Cardiac fibroblast (primary cell): ENCODE measurements around the gene ATP2C2.
A peak's percentile ranks its signal among the peaks of the same experiment; 100 is the strongest.

Experiments used
- DNase-seq, 2 donors: peaks; one replicate each; pipeline versions ENCODE4 v3.0.0 to v3.0.0-alpha.2; 2010; ENCODE audit warnings: low read depth in 2 of 2
- H3K4me3 ChIP-seq, 2 donors: replicated peaks in 1 of 2; 1 replicate in 1 of 2; 2 replicates in 1 of 2; pipeline ENCODE4 v1.5.1; 2011; ENCODE audit warnings: low read depth in 2 of 2, low read length in 2 of 2, mild to moderate bottlenecking in 2 of 2, moderate library complexity in 1 of 2
- TF ChIP-seq, protein P1 (sequence below): IDR thresholded peaks from one replicate; pipeline ENCODE4 v1.5.1; 2011; ENCODE audit warnings: low read depth, mild to moderate bottlenecking, low read length, inconsistent platforms

The ATP2C2 gene

DNA sequence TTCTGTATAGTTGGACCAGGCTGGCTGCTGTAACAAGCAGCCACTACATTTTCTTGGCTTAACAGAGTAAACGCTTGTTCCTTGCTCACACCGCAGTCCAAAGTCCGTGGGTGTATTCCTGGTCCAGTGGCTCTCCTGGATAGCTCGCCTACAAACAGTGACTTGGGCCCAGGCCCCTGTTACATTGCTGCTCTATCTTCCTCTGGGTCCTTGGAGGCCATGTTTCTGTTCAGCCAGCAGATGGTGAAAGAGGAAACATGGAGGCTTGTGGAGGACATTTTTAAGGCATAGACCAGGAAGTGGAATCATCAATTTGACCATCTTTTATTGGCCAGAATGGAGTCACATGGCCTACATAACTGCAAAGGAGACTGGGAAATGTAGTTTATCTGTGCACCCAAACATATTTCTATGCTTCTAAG lies 55.1 kb downstream of the ATP2C2 start:
- TF ChIP-seq, protein P1, sequence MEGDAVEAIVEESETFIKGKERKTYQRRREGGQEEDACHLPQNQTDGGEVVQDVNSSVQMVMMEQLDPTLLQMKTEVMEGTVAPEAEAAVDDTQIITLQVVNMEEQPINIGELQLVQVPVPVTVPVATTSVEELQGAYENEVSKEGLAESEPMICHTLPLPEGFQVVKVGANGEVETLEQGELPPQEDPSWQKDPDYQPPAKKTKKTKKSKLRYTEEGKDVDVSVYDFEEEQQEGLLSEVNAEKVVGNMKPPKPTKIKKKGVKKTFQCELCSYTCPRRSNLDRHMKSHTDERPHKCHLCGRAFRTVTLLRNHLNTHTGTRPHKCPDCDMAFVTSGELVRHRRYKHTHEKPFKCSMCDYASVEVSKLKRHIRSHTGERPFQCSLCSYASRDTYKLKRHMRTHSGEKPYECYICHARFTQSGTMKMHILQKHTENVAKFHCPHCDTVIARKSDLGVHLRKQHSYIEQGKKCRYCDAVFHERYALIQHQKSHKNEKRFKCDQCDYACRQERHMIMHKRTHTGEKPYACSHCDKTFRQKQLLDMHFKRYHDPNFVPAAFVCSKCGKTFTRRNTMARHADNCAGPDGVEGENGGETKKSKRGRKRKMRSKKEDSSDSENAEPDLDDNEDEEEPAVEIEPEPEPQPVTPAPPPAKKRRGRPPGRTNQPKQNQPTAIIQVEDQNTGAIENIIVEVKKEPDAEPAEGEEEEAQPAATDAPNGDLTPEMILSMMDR: no peak
- peak; percentile 45 to 65 for DNase-seq
- no peak overlapping the region for H3K4me3 ChIP-seq

DNA sequence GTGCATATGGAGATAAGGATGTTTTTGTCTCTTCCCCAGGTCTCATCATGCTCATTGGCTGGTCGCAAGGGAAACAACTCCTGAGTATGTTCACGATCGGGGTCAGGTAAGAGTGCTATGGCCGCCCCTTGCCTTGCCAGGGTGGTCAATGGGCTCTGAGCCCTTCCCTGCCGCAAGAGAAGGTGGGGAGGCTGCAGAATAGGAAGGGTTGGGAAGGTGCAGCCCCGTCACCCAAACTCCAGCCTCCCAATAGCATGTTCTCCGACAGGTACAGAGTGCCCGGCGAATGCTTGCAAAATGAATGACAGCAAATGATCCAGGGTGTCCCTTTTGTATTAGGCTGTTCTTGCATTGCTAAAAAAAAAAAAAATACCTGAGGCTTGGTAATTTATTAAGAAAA lies 57.4 kb downstream of the ATP2C2 start:
- TF ChIP-seq, protein P1: no peak
- DNase-seq: no peak
- H3K4me3 ChIP-seq: no peak overlapping the region

DNA sequence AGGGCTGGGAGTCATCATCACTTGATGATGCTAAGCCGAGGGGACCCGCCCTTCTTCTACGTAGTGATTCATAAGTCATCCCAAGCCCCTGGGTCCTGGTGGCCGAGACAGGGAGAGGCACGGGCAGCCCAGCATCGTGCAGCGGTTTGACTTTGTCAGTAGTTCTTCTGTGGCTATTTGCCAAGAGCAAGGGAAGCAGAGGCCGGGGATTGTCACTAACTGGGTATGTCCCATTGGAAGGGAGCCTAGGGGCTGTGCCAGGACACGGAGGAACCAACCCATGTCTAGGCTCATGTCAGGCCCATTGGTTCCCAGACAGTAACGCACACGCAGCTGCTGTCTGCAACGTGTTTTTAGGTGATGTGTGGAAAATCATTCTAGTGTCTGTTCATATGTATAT lies 58.5 kb downstream of the ATP2C2 start:
- TF ChIP-seq, protein P1: no peak
- no peak for DNase-seq

GRCh38 chr16:84427553-84427952 lies 59.2 kb downstream of the ATP2C2 start:
- no peak for DNase-seq
- no peak overlapping the region for H3K4me3 ChIP-seq
- TF ChIP-seq, protein P1: no peak

More for the DNA sequence above, 58.5 kb downstream of the ATP2C2 start:
- H3K4me3 ChIP-seq: no peak overlapping the region

GRCh38 chr16:84430860-84431259 lies 62.5 kb downstream of the ATP2C2 start:
- TF ChIP-seq, protein P1: no peak
- no peak overlapping the region for H3K4me3 ChIP-seq
- no peak for DNase-seq

- no peak for DNase-seq
- no peak overlapping the region for H3K4me3 ChIP-seq
- TF ChIP-seq, protein P1: no peak
Measured at GRCh38 chr16:84434800-84435199, 66.5 kb downstream of the ATP2C2 start.

GRCh38 chr16:84436196-84436595 lies 67.9 kb downstream of the ATP2C2 start:
- TF ChIP-seq, protein P1: no peak
- H3K4me3 ChIP-seq: no peak overlapping the region
- no peak for DNase-seq
